Hepatocyte (in vitro differentiated cells): ENCODE measurements around the gene DIRAS1. TPM values are rescaled to one million over a fixed set of nuclear protein-coding genes. Genes with fewer than 3 reads are reported as not detected.

Source experiments
- DNase-seq: peaks from one replicate; pipeline ENCODE4 v3.0.0-alpha.2; 2016; ENCODE audit warnings: low spot score
- H2AFZ ChIP-seq: fragments of 200-600 bp; sonication (generic); 2 replicates; pipeline ENCODE4 v1.6.0; 2016; ENCODE audit warnings: antibody characterized with exemption, mild to moderate bottlenecking
- H3K27ac ChIP-seq: fragments of 200-600 bp; sonication (generic); 2 replicates; pipeline ENCODE4 v1.5.1; 2016; ENCODE audit warnings: mild to moderate bottlenecking
- H3K27me3 ChIP-seq: fragments of 200-600 bp; sonication (generic); 2 replicates; pipeline ENCODE4 v1.6.1; 2016
- H3K36me3 ChIP-seq: fragments of 200-600 bp; sonication (generic); replicated peaks from 2 replicates; pipeline ENCODE4 v1.5.1; 2016; ENCODE audit warnings: low read depth; ENCODE audit not compliant: insufficient read depth
- H3K4me1 ChIP-seq: fragments of 200-600 bp; sonication (generic); 2 replicates; pipeline ENCODE4 v1.5.1; 2016; ENCODE audit warnings: mild to moderate bottlenecking, moderate library complexity; ENCODE audit not compliant: insufficient read depth
- H3K4me2 ChIP-seq: fragments of 200-600 bp; sonication (generic); 2 replicates; pipeline ENCODE4 v1.6.0; 2016
- H3K4me3 ChIP-seq: fragments of 200-600 bp; sonication (generic); 2 replicates; pipeline ENCODE4 v1.5.1; 2016; ENCODE audit warnings: mild to moderate bottlenecking
- H3K79me2 ChIP-seq: fragments of 200-600 bp; sonication (generic); 2 replicates; pipeline ENCODE4 v1.6.0; 2017; ENCODE audit warnings: mild to moderate bottlenecking
- H3K9me2 ChIP-seq: fragments of 200-600 bp; sonication (generic); replicated peaks from 2 replicates; pipeline ENCODE4 v1.6.0; 2017; ENCODE audit warnings: mild to moderate bottlenecking; ENCODE audit not compliant: insufficient read depth
- H3K9me3 ChIP-seq: fragments of 200-600 bp; sonication (generic); 2 replicates; pipeline ENCODE4 v1.5.1; 2016; ENCODE audit warnings: low read depth, mild to moderate bottlenecking
- H4K20me1 ChIP-seq: fragments of 200-600 bp; sonication (generic); 2 replicates; pipeline ENCODE4 v1.6.0; 2016; ENCODE audit warnings: mild to moderate bottlenecking; ENCODE audit not compliant: insufficient read depth, poor library complexity, severe bottlenecking
- EZH2 ChIP-seq: fragments of 200-600 bp; sonication (generic); IDR thresholded peaks from 2 replicates; pipeline ENCODE4 v1.6.1; 2016; ENCODE audit warnings: antibody characterized with exemption, mild to moderate bottlenecking, borderline replicate concordance
- EZH2phosphoT487 ChIP-seq: fragments of 200-600 bp; sonication (generic); IDR thresholded peaks from one replicate; pipeline ENCODE4 v1.6.1; 2018; ENCODE audit warnings: antibody characterized with exemption, mild to moderate bottlenecking, low read depth, moderate library complexity; ENCODE audit not compliant: unreplicated experiment, severe bottlenecking
- WGBS: methylation state at CpG from one replicate; pipeline ENCODE4 v1.1.6; 2016; ENCODE audit warnings: low lambda C conversion rate; ENCODE audit errors: missing lambda C conversion rate; 5-methylcytosine and 5-hydroxymethylcytosine counted together
- polyA plus RNA-seq: library from polyadenylated mRNA; unstranded; fragments of >200 nt; fragmentation: Nextera tagmentation; extraction: Ambion mirVana; gene quantifications from 2 replicates; pipeline ENCODE4 v1.2.1, GENCODE V29; 2016
- total RNA-seq: library from RNA; depleted of rRNA; stranded (reverse); fragments of >200 nt; gene quantifications from 2 replicates; pipeline ENCODE4 v1.2.3, GENCODE V29; 2014
- TF ChIP-seq, protein P1 (sequence below): fragments of 200-600 bp; sonication (generic); IDR thresholded peaks from 2 replicates; pipeline ENCODE4 v1.5.1; 2016; ENCODE audit warnings: antibody characterized with exemption, mild to moderate bottlenecking; ENCODE audit not compliant: poor library complexity

The DIRAS1 gene
- total and polyA plus RNA-seq, 2 experiments from 2014 or later: 1.5 to 2.4 TPM

DNA sequence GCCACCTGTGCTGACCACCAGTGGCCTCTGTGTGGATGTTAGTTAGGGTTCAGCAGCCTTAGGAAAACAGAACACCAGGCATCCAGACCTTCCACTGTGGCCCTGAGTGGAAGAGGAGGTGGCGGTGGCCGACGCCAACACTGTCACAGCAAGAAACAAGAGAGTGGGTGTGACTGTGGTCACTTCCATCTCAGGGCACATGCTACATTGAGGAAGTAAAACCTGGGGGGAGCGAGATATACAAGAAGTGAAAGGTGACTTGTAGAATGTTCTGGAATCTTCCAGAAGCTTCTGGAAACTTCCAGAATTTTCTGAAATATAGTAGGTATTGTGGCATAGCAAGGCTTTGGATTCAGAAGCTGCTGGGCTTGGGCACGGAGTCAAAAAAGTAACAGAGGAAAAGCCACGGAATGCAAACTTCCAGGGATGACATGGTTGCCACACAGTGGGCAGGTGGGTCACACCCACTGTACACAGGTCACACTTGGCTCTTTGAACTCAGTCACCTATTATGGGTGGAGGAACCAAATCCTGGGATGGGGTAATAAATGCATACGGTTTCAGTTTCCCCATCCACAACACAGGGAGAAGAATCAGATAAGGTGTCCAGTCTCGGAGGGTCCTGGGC lies 43.0 kb downstream of the DIRAS1 start:
- no peaks in the 10 kb centered on the region for H3K9me2 ChIP-seq
- H2AFZ ChIP-seq: no peak overlapping the region
- H4K20me1 ChIP-seq: no peaks in the 10 kb centered on the region
- TF ChIP-seq EZH2phosphoT487 (no peak), EZH2 (no peak)
- TF ChIP-seq, protein P1, sequence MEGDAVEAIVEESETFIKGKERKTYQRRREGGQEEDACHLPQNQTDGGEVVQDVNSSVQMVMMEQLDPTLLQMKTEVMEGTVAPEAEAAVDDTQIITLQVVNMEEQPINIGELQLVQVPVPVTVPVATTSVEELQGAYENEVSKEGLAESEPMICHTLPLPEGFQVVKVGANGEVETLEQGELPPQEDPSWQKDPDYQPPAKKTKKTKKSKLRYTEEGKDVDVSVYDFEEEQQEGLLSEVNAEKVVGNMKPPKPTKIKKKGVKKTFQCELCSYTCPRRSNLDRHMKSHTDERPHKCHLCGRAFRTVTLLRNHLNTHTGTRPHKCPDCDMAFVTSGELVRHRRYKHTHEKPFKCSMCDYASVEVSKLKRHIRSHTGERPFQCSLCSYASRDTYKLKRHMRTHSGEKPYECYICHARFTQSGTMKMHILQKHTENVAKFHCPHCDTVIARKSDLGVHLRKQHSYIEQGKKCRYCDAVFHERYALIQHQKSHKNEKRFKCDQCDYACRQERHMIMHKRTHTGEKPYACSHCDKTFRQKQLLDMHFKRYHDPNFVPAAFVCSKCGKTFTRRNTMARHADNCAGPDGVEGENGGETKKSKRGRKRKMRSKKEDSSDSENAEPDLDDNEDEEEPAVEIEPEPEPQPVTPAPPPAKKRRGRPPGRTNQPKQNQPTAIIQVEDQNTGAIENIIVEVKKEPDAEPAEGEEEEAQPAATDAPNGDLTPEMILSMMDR: no peak
- no peaks in the 10 kb centered on the region for H3K4me1 ChIP-seq
- no peaks in the 10 kb centered on the region for H3K27me3 ChIP-seq
- no peak overlapping the region for H3K27ac ChIP-seq
- H3K4me3 ChIP-seq: no peak overlapping the region
- H3K36me3 ChIP-seq: no peaks in the 10 kb centered on the region
- DNase-seq: no peak
- H3K79me2 ChIP-seq: no peaks in the 10 kb centered on the region
- no peaks in the 10 kb centered on the region for H3K9me3 ChIP-seq
- 98% methylated on average over 8 of the region's 8 CpGs for WGBS
- H3K4me2 ChIP-seq: no peak overlapping the region

DNA sequence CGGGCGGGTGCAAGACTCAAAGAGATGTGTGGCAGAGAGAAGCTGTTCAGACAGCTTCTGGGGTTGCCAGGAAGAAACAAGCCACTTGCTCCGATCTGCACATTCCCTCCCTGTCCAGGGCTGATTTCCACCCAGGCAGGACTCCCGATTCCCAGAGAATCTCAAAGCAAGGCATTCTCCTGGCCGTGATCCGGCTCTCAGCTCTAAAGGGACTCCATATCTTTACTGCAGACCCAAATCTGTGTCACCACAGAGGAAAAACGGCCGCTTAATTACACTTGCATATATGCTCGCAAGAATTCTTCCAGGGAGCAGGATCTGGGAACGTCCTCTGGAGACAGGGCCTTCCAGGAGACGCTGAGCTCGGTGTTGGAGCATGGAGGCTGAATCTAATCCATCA lies 44.3 kb downstream of the DIRAS1 start:
- Histone ChIP-seq H2AFZ (no peak overlapping the region), H3K4me2 (no peak overlapping the region), H3K9me3 (no peaks in the 10 kb centered on the region), H3K4me1 (no peaks in the 10 kb centered on the region), H3K27ac (no peak overlapping the region), H3K27me3 (no peaks in the 10 kb centered on the region), H3K36me3 (no peaks in the 10 kb centered on the region), H3K9me2 (no peaks in the 10 kb centered on the region), H3K79me2 (no peaks in the 10 kb centered on the region), H3K4me3 (no peak overlapping the region), H4K20me1 (no peaks in the 10 kb centered on the region)
- DNase-seq: no peak
- TF ChIP-seq EZH2phosphoT487: no peak
- TF ChIP-seq, protein P1: no peak
- no peak for TF ChIP-seq EZH2
- WGBS: 86% methylated on average over 12 of the region's 12 CpGs

DNA sequence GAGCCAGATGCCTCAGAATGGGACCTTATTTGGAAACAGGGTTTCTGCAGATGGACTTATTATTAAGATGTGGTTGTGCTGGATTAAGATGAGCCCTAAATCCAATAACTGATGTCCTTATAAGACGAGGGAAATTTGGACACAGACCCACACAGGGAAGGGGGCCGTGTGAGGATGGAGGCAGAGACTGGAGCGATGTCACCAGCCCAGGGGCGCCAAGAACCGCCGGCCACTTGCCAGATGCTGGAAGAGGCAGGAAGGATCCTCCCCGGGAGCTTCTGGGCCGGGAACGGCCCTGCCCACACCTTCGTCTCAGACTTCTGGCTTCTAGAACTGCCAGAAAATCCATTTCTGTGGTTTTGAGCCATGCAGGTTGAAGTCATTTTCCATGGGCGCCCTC lies 45.3 kb downstream of the DIRAS1 start:
- Histone ChIP-seq H4K20me1 (no peaks in the 10 kb centered on the region), H3K4me3 (no peak overlapping the region), H3K27ac (no peak overlapping the region), H3K79me2 (no peaks in the 10 kb centered on the region), H2AFZ (no peak overlapping the region), H3K9me3 (no peaks in the 10 kb centered on the region), H3K4me2 (no peak overlapping the region), H3K36me3 (no peaks in the 10 kb centered on the region), H3K4me1 (no peaks in the 10 kb centered on the region), H3K9me2 (no peaks in the 10 kb centered on the region), H3K27me3 (no peaks in the 10 kb centered on the region)
- TF ChIP-seq, protein P1: no peak
- WGBS: 76% methylated on average over 11 of the region's 11 CpGs
- no peak for DNase-seq

DNA sequence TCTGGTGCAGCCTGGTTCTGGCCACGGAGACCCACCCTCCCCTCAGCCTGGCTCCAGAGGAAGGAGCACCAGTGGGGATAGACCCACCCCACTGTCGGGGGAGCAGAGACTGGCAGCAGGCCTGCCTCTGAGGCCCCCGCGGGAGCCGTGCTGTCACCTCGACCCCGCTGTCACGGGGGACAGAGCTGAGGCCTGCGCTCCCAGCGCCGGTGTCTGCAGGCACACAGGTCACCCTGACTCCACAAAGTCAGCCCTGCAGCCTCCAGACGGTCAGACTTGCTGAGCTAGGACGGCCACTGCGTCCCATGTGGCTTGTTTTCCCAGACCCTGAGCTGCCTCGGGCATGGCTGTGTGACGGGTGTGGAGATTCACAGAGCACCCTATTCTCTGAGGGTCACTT lies 51.0 kb downstream of the DIRAS1 start:
- Histone ChIP-seq H3K27ac (no peak overlapping the region), H3K27me3 (no peaks in the 10 kb centered on the region), H3K9me3 (no peaks in the 10 kb centered on the region), H3K4me2 (no peak overlapping the region), H3K36me3 (no peaks in the 10 kb centered on the region), H4K20me1 (no peaks in the 10 kb centered on the region), H3K4me3 (no peak overlapping the region), H2AFZ (no peak overlapping the region), H3K79me2 (no peaks in the 10 kb centered on the region), H3K9me2 (no peaks in the 10 kb centered on the region), H3K4me1 (no peaks in the 10 kb centered on the region)
- TF ChIP-seq EZH2: no peak
- TF ChIP-seq EZH2phosphoT487: no peak
- TF ChIP-seq, protein P1: no peak
- DNase-seq: no peak
- WGBS: 87% methylated on average over 16 of the region's 16 CpGs
